GM19395 (cell line): ENCODE results near the gene PCDH9.

ENCODE experiments used
- ATAC-seq: cut with Tn5 transposase; IDR thresholded peaks from one replicate; pipeline ENCODE4 v1.9.1; 2021; ENCODE audit warnings: mild to moderate bottlenecking, moderate library complexity; ENCODE audit not compliant: unreplicated experiment

PCDH9 gene

DNA sequence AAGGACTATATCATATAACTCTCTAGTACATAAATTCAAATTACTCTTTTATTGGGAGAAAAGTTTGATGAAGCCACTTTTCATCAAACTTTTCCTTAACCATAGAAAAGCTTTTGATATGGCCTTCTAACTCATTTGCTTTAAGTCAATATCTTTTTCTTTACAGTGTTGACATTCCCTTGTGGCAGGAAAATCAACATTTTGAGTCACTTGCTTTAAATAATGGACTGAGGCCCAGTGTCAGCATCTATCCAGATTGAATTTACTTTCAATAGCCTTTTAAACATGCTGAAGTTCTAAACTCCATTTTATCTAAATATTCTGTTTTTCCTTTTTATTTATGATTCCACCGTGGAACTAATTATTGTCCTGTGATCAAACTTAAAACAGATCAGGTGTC is 62.7 kb downstream of the PCDH9 start:
- no peak for ATAC-seq

- ATAC-seq: no peak
These were observed 69.0 kb downstream of the PCDH9 start for GRCh38 chr13:67161176-67161575.

GRCh38 chr13:67158903-67159302 is 71.2 kb downstream of the PCDH9 start:
- ATAC-seq: no peak

- no peak for ATAC-seq
These were observed 73.4 kb downstream of the PCDH9 start for GRCh38 chr13:67156723-67157060.

- ATAC-seq: no peak
These were observed 74.0 kb downstream of the PCDH9 start for GRCh38 chr13:67155898-67156722.

DNA sequence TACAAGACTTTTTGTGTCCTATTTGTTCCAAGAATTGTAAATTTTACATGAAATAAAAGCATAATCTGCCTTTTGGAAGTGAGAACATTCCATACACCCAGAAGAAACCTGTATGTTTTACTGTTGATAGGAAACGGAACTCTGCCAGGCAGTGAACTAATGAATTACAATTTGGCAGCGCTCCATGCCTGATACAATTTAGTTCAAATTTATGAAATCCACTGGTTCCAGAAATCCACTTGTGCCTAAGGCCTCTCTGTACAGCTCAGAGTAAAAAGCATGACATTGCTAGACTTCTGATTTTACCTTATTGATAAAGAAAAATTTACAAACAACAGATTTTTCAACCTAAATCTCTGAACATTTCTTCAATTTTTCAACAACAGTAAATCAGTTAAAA is 78.1 kb downstream of the PCDH9 start:
- no peak for ATAC-seq

- ATAC-seq: no peak
These were observed 78.5 kb downstream of the PCDH9 start for GRCh38 chr13:67151652-67152051.

DNA sequence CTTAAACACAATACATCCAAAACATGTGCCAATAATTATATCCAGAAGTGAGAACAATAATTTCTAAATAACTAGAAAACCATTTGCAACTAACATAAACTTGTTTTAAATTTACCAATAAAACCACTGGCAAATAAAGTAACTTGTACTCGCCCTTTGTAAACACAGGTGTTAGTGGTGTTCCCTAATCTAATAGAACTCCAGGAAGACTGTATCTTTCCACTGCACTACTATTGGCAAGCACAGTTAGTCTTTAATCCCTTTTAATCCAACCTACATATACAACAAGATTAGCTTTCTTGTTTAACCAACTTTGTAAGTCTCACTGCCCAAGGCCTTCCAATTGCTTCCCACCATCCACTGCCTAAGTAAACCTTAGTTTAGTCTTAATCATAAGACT is 79.5 kb downstream of the PCDH9 start:
- ATAC-seq: no peak

DNA sequence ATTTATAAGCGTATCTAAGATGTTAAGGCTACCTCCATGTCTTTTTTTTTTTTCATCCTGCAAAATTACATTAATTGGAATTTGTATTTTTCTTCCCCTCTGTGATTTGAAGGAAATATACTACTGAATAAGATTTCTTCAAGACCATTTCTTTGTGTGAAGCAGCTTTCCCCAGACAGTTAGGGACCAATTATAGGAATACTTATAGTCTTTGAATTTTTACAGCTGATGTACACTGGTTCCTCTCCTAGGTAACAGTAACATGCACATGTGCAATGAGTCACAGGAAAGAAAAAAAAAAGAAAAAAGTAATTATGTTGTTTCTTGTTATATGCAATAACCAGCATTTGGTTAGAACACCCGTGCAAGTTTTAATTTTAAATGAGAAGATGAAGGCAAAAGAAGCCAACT is 82.0 kb downstream of the PCDH9 start:
- ATAC-seq: no peak

GRCh38 chr13:67147342-67148133 is 82.6 kb downstream of the PCDH9 start:
- no peak for ATAC-seq

GRCh38 chr13:67146523-67147130 is 83.5 kb downstream of the PCDH9 start:
- no peak for ATAC-seq

- no peak for ATAC-seq
These were observed 84.2 kb downstream of the PCDH9 start for GRCh38 chr13:67145950-67146349.

DNA sequence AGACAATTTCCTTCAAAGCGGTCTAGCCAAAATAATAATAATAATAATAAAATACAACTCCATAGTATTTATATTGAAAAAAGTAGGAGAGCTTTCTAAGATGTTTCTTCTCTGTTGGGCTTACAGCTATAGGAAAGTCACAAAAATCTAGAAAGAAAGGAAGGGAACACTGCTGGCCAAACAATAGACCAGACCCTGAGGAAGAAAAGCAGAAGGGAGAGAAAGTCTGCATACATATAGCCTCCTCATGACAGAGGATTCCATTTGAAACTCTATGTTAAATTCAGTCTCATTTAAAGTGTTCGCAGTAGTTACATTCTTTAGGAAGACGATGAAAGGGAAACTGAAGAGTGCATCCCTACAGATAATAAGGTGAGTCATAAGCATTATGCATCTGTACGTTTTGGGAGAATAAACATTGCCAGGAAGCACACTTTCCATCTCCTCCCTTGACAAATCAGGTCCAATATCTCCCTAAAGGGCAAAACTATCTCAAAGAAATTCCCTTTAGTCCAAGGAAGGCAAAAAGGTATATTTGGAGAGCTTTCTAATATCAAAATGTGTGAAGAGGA is 86.5 kb downstream of the PCDH9 start:
- ATAC-seq: no peak

- no peak for ATAC-seq
These were observed 90.1 kb downstream of the PCDH9 start for GRCh38 chr13:67140006-67140405.

DNA sequence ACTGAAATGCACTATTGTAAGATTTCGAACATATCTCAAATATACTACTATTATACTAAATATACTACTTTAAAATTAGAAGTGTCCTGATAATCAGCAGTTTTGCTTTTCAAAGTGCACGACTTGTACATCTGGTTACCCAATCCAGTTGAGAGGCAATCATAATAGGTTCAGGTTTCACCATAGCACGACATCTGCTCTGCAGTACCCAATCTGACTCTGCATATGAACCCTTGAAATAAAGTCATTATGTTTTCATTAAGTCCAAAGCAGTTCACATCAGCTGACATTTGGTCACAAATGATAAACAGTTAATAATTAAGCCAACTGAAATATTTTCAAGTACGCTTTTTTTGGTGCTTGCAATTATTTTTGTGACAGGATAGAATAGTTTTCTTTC is 90.6 kb downstream of the PCDH9 start:
- no peak for ATAC-seq

DNA sequence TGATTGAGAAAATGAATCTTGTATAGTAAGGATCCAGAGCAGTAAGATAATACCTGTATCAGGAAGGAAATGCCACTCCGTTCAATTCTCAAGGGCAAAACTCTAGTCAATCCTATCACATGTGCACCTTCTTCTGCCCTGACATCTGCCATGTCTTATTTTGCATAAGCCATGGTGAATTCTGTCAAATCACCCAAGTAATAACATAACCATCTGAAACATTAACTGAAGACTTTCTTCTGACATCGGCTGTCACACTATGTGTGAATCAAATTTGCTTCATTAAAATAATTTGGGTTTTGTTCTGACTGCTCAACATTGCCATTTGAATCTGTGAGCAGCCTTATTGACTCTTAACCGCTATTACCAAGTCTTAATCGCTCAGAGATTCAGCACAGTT is 91.2 kb downstream of the PCDH9 start:
- no peak for ATAC-seq

DNA sequence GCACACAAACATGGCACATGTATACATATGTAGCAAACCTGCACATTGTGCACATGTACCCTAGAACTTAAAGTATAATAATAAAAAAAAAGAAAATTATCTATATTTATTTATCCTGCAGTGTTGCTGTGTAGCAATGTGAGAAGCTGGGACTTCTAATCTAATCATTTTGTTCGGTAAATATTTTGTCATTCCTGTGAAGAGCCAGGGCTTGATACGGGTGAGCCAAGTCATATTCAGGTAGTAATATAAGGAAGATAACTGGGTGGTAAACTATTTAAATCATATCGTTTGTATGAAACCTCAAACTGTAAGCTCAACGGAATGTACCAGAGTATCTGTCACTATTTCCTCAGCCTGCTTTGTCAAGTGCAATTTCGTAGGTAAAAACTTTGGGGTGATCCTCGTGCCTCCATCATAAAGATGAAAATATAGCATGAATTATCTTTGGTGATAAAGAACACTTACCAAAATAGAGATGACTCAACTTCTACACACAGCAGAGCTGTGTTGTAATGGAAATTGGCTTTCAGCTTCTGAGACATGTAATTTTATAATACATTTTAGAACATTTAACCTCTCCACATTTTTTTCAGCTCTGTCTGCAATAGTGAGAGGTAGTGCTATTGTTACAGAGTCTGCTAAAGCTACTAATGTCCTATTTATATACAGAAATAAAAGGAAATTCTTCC is 92.9 kb downstream of the PCDH9 start:
- ATAC-seq: no peak

DNA sequence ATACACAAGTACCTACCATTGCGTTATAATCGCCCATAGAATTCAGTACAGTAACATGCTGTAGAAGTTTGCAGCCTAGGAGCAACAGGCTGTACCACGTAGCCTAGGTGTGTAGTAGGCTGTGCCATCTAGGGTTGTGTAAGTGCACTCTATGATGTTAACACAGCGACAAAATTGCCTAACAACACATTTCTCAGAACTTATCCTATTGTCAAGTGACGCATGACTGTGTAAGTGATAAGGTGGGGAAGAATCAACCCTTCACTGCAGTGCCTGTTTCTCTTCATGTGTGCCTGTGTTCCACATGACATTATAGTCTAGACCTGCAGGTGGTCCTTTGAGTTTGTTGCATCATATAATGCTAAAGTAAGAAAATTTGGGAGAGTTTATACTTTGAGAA is 94.0 kb downstream of the PCDH9 start:
- no peak for ATAC-seq

- no peak for ATAC-seq
These were observed 94.8 kb downstream of the PCDH9 start for GRCh38 chr13:67135356-67135755.

DNA sequence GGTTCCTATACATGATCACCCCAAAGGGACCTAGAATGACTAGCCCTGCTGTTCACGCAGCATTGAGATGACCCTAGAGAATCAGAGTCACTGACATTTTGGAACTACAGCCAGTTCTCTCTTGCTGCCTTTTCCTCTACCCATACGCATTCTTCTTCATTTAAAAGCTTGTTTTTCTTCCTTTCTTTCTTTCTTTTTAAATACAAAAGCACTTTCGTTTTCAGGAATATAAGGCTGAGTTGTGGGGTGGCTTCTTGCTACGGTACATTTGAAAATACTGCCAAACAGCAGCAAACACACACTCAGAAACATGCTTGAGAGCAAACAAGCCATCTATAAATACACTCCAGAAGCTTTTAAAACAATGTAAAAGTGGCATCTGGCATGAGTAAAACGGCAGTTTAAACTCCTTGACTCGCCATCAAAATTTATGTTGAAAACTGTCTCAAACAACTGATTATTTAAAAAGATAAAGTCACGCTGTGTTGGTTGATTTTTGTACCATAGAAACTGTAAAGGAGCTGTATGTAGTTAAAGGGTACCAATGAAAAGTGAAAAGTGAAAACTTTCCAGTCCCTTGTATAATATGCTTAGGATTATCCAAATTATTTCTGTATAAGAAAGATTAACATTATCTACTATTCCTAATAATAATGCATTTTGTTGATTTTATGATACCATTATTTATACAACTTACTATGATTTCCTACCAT is 95.6 kb downstream of the PCDH9 start:
- no peak for ATAC-seq
